GM19351 (cell line): ENCODE results near the gene AIFM1.
A peak's percentile ranks its signal among the peaks of the same experiment; 100 is the strongest.

Experiments
- ATAC-seq: cut with Tn5 transposase; IDR thresholded peaks from one replicate; pipeline ENCODE4 v1.9.1; 2021; ENCODE audit warnings: mild to moderate bottlenecking, moderate library complexity; ENCODE audit not compliant: unreplicated experiment

The AIFM1 gene

GRCh38 chrX:130097507-130098209 lies 68.0 kb downstream of the AIFM1 start:
- ATAC-seq, result no peak

GRCh38 chrX:130095249-130096030 lies 70.2 kb downstream of the AIFM1 start:
- ATAC-seq, result no peak

- ATAC-seq, result no peak
These were observed 70.9 kb downstream of the AIFM1 start for GRCh38 chrX:130094696-130095095.

- ATAC-seq, result no peak
These were observed 72.4 kb downstream of the AIFM1 start for GRCh38 chrX:130093271-130093670.

- ATAC-seq, result peak; percentile 98
These were observed 73.6 kb downstream of the AIFM1 start for GRCh38 chrX:130091980-130092522.

- ATAC-seq, result no peak
These were observed 75.3 kb downstream of the AIFM1 start for GRCh38 chrX:130090364-130090763.

GRCh38 chrX:130086447-130087206 lies 79.0 kb downstream of the AIFM1 start:
- ATAC-seq, result peak; percentile 34

GRCh38 chrX:130085551-130086446 lies 79.8 kb downstream of the AIFM1 start:
- no peak for ATAC-seq

- peak; percentile 41 for ATAC-seq
These were observed 80.9 kb downstream of the AIFM1 start for GRCh38 chrX:130084631-130085237.

GRCh38 chrX:130083656-130084382 lies 81.8 kb downstream of the AIFM1 start:
- peak; percentile 31 for ATAC-seq

- ATAC-seq, result no peak
These were observed 82.5 kb downstream of the AIFM1 start for GRCh38 chrX:130083107-130083490.

GRCh38 chrX:130082244-130083106 lies 83.2 kb downstream of the AIFM1 start:
- ATAC-seq, result peak; percentile 59

- ATAC-seq, result no peak
These were observed 84.1 kb downstream of the AIFM1 start for GRCh38 chrX:130081421-130082045.

- no peak for ATAC-seq
These were observed 84.8 kb downstream of the AIFM1 start for GRCh38 chrX:130080791-130081367.

GRCh38 chrX:130079824-130080406 lies 85.7 kb downstream of the AIFM1 start:
- ATAC-seq, result no peak
